ENCODE data around the gene TMC6.

GRCh38 chr17:78062596-78062995, 66.0 kb downstream of the TMC6 start:
- TF ChIP-seq CTCF (IDR thresholded peaks at IDR 0.05; ENCODE audit: borderline replicate concordance, extremely low read depth, low read length, poor library complexity, severe bottlenecking) (no peak), EZH2 (IDR thresholded peaks at IDR 0.05; ENCODE audit: borderline replicate concordance, low read depth, low read length, severe bottlenecking) (no peak)

All from DND-41 (cell line).